Kidney glomerular epithelial cell (primary cell): ENCODE measurements around the gene CNNM4.
A peak's percentile ranks its signal among the peaks of the same experiment; 100 is the strongest.

Experiments used
- DNase-seq: peaks from one replicate; lab custom pipeline; 2025; lab: John Stamatoyannopoulos, UW

CNNM4 gene

GRCh38 chr2:96810783-96811192, 50.1 kb downstream of the CNNM4 start:
- DNase-seq = no peak

GRCh38 chr2:96811917-96812316, 51.2 kb downstream of the CNNM4 start:
- DNase-seq = no peak

DNA sequence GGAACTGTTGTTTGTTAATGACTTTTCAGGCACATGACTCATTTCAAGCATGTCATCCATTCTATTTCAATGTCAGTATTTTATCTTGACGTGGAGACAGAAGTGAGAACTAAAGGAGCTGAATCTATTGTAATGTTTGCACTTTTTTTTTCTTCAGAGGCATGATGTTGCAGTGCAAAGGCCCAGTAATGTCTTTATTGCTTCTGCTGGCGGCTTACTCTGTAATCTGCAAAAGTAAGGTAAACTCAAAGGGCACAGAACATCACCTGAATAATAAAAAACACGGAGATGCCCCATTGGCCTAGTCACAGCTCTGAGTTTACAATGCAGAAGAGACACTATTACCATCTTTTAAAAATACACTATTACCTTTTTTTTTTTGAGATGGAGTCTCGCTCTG, 53.0 kb downstream of the CNNM4 start:
- DNase-seq = no peak

GRCh38 chr2:96815326-96816126, 54.8 kb downstream of the CNNM4 start:
- DNase-seq = peak; percentile 51

DNA sequence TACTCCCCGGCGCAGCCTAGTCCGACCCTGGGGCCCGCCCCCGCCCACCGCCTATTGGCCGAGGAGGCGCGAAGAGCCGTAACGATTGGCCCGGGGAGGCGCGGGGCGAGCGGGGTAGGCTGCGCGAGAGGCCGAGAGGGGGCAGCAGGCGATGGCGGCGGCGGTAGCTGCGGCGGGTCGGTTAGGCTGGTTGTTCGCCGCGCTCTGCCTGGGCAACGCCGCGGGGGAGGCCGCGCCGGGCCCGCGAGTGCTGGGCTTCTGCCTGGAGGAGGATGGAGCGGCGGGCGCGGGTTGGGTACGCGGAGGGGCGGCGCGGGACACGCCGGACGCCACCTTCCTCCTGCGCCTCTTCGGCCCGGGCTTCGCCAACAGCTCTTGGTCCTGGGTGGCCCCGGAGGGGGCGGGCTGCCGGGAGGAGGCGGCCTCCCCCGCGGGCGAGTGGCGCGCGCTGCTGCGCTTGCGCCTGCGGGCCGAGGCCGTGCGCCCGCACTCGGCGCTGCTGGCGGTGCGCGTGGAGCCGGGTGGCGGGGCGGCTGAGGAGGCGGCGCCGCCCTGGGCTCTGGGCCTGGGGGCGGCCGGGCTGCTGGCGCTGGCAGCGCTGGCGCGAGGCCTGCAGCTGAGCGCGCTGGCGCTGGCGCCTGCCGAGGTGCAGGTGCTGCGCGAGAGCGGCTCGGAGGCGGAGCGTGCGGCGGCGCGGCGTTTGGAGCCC, 55.6 kb downstream of the CNNM4 start, which contains the start of gene CNNM3:
Gene CNNM3 (plus strand): TSS at position 142 of the 709 bp plus-strand sequence. CDS start 10 bp downstream, at position 152.
- peak; percentile 85 for DNase-seq

- DNase-seq = no peak
Measured at GRCh38 chr2:96816836-96817702, 56.4 kb downstream of the CNNM4 start.

- DNase-seq = no peak
Measured at GRCh38 chr2:96817882-96818281, 57.2 kb downstream of the CNNM4 start.

DNA sequence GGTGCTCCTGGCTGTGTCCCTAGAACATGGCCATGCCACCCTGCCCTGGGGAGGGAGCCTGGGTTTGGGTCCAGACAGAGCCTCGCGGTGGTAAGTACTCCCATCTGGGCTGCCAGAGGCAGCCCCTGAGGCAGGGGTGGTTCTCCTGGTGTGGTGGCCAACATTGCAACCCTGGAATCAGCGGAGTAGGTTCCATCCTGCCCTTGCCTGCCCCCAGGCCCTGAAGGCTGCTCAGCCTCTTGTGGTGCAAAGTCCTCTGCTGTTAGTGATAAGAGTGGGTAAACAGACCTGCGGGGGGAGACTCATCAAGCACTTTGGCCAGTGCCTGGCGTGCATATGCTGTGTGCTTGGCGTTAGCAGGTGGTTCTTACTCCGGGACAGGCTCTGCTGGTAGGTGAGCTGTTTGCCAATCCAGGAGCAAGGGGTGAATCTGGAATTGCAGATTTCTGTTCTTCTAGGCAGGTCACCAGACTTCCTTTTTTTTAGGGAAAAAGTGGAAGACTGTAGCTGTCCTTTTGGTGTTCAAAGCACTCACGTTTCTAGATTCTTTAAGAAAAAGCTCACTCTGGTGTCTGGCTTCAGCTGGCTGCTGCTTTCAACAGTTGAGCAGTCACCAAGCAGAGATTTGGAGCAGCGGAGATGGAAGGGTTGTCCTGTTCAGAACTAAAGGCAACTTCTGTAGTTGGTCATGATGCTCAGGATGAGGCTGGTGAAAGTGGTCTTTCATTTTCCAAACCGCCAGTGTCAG, 58.6 kb downstream of the CNNM4 start:
- no peak for DNase-seq

DNA sequence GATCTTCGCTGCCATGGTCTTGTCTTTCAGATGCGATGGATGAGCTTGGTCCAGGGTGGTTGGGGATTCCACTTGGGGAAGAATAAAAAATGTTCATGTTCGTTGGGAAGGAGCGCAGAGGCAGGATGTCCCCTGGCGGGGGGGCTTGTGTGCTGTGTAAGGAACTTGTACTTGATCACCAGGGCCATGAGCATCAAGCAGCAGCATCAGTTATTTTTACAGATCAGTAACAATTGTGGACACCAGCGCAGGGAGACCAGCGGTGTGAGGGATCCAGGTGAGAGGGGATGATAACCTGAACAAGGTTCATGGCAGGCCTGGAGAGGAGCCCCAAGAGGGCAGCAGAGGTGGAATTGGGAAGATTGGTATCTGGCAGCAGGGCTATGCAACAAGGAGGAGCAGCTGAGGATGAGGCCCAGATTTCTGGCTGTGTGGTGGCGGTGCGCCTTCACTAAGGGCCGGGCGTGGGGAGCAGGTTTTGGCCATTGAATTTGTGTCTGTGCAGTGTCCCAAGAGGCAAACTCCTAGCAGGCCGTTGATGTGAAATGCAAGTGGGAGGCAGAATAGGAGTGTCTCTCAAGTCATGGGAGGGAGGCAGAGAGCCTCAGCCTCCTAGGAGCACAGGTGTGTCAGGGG, 59.3 kb downstream of the CNNM4 start:
- DNase-seq = no peak

GRCh38 chr2:96821113-96821675, 60.5 kb downstream of the CNNM4 start:
- DNase-seq = no peak

GRCh38 chr2:96822786-96823185, 62.1 kb downstream of the CNNM4 start:
- DNase-seq = no peak

DNA sequence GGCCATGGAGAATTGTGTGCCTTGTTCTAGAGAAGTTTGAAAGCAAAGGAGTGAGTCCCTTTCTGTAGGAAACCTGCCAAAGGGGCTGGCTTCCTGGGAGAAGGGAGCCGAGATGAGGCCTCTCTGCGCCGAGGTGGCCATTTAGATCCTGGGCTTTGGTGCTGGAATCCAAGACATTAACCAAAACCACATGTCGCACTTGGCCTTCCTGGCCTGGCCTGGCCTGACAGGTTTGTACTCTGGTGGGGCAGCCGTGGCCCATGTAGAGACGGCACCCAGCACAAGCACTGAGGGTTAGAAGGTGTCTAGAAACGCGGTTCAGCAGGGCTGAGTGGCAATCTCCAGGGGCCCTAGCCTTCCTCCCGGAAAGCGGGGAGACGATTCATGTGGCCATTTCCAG, 62.5 kb downstream of the CNNM4 start:
- DNase-seq = no peak

- DNase-seq = peak; percentile 74
Measured at GRCh38 chr2:96824079-96824870, 63.6 kb downstream of the CNNM4 start.

GRCh38 chr2:96825057-96825456, 64.4 kb downstream of the CNNM4 start:
- DNase-seq = no peak

DNA sequence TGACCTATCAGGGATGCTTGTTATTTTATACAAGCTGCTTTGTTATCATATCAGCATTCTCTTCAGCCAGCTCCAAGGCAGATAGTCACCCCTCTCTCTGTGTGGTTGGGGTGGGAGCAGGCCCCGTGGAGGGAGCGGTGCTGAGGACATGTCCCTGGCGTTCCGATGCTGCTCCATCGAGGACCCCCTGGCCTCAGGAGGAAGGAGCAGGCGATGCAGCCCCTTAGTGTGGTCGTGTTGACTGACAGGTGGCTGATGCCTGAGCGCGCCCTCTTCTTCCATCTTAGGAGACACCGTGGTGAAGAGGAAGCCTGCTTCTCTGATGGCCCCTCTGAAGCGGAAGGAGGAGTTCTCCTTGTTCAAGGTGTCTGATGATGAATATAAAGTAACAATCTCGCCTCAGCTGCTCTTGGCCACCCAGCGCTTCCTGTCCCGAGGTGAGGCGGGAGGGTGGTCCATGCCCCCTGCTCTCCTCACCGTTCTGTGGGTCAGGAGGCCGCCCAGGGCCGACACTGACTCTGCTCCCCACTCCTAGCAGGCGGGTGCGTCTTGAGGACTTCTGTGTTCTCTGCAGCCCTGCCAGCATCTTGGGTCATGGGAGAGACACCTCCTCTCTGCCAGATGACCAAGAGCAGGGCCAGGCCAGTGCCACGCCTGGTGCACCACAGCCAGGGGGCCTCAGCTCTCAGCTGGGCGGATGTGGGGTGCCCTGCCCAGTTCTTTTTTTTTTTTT, 66.0 kb downstream of the CNNM4 start:
- no peak for DNase-seq

DNA sequence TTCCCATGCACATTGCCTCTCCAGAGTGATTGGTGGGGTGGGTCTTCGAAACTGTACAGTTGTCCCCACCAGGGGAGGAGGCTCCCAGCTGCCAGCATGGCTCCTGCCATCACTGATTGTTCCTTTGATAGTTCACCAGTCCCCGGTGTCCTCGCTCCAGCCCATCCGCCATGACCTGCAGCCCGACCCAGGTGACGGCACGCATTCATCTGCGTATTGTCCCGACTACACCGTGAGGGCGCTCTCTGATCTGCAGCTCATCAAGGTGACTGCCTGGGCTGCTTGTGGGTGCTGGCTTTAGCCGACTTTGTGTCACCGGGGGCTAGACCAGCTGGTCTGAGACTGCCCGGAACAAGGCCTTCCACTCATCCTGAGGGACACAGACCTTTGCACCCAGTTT, 67.7 kb downstream of the CNNM4 start:
- no peak for DNase-seq

GRCh38 chr2:96828874-96829273, 68.2 kb downstream of the CNNM4 start:
- no peak for DNase-seq

GRCh38 chr2:96830044-96830562, 69.4 kb downstream of the CNNM4 start:
- DNase-seq = no peak

- no peak for DNase-seq
Measured at GRCh38 chr2:96831679-96832078, 71.0 kb downstream of the CNNM4 start.
